Germinal center (tissue), 1 donor: ENCODE measurements around the gene CPN2.

Experiments used
- DNase-seq: peaks from one replicate; pipeline ENCODE4 v3.0.0; 2012; ENCODE audit warnings: mixed read lengths, low spot score

CPN2 gene

GRCh38 chr3:194293546-194294198 is 57.5 kb downstream of the CPN2 start:
- no peak for DNase-seq

- DNase-seq, result no peak
These were observed 58.8 kb downstream of the CPN2 start for GRCh38 chr3:194292331-194292730.
